ENCODE measurements around the gene LRRC4B.

The LRRC4B gene

GRCh38 chr19:50501186-50501567 lies 67.1 kb downstream of the LRRC4B start:
- DNase-seq = no peak

GRCh38 chr19:50500753-50501151 lies 67.5 kb downstream of the LRRC4B start:
- DNase-seq = no peak

- no peak for DNase-seq
These were observed 68.0 kb downstream of the LRRC4B start for GRCh38 chr19:50500060-50500752.

GRCh38 chr19:50498219-50499056 lies 69.8 kb downstream of the LRRC4B start:
- no peak for DNase-seq

GRCh38 chr19:50497022-50497405 lies 71.2 kb downstream of the LRRC4B start:
- DNase-seq = no peak

GRCh38 chr19:50496189-50497021 lies 71.8 kb downstream of the LRRC4B start:
- DNase-seq = no peak

- no peak for DNase-seq
These were observed 73.2 kb downstream of the LRRC4B start for GRCh38 chr19:50495020-50495531.

GRCh38 chr19:50494186-50495019 lies 73.8 kb downstream of the LRRC4B start:
- DNase-seq = no peak

- DNase-seq = no peak
These were observed 75.1 kb downstream of the LRRC4B start for GRCh38 chr19:50493171-50493570.

GRCh38 chr19:50492303-50493052 lies 75.8 kb downstream of the LRRC4B start:
- peak; percentile 43 for DNase-seq

- no peak for DNase-seq
These were observed 77.2 kb downstream of the LRRC4B start for GRCh38 chr19:50490991-50491472.

GRCh38 chr19:50490411-50490811 lies 77.8 kb downstream of the LRRC4B start:
- DNase-seq = no peak

- DNase-seq = no peak
These were observed 78.7 kb downstream of the LRRC4B start for GRCh38 chr19:50489461-50490011.

GRCh38 chr19:50488389-50489194 lies 79.6 kb downstream of the LRRC4B start:
- DNase-seq = no peak

GRCh38 chr19:50486823-50487515 lies 81.3 kb downstream of the LRRC4B start:
- peak; percentile 57 for DNase-seq

GRCh38 chr19:50485284-50485955 lies 82.8 kb downstream of the LRRC4B start:
- no peak for DNase-seq

GRCh38 chr19:50482916-50483315 lies 85.3 kb downstream of the LRRC4B start:
- DNase-seq = no peak

- no peak for DNase-seq
These were observed 85.9 kb downstream of the LRRC4B start for GRCh38 chr19:50482271-50482855.
